ENCODE results near the gene CENPF. TPM values are rescaled to one million over a fixed set of nuclear protein-coding genes. Genes with fewer than 3 reads are reported as not detected.

CENPF gene
- total RNA-seq, 1 donor from 2014 or later = 1.5 TPM

DNA sequence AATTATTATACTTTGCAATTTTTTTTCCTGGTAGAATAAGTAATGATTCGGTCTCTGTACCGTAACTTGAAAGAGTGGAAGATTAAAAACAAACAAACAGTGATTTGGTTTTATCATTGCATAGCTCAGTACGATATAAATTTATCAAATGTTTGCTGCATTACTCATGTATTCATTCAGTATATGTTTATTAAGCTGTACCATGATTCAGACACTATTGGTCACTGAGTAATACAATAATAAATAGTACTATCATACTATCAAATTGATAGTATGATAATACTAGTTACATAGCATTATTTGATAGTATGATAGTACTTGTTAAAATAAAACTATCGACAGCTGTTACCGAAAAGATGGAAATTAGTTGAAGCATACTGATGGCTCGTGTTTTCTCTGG is 12.1 kb downstream of the CENPF start:
- Histone ChIP-seq H3K4me3 (no peak overlapping the region), H3K27me3 (no peaks in the 10 kb centered on the region), H3K9me3 (no peaks in the 10 kb centered on the region), H3K36me3 (no peaks in the 10 kb centered on the region), H3K27ac (no peak overlapping the region), H3K4me1 (no peaks in the 10 kb centered on the region)
- TF ChIP-seq, protein P1, sequence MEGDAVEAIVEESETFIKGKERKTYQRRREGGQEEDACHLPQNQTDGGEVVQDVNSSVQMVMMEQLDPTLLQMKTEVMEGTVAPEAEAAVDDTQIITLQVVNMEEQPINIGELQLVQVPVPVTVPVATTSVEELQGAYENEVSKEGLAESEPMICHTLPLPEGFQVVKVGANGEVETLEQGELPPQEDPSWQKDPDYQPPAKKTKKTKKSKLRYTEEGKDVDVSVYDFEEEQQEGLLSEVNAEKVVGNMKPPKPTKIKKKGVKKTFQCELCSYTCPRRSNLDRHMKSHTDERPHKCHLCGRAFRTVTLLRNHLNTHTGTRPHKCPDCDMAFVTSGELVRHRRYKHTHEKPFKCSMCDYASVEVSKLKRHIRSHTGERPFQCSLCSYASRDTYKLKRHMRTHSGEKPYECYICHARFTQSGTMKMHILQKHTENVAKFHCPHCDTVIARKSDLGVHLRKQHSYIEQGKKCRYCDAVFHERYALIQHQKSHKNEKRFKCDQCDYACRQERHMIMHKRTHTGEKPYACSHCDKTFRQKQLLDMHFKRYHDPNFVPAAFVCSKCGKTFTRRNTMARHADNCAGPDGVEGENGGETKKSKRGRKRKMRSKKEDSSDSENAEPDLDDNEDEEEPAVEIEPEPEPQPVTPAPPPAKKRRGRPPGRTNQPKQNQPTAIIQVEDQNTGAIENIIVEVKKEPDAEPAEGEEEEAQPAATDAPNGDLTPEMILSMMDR (IDR thresholded peaks at IDR 0.05) = no peak
- ATAC-seq = no peak
- intact Hi-C loops (cut with DNase I) = no loop called here
- DNase-seq = no peak

DNA sequence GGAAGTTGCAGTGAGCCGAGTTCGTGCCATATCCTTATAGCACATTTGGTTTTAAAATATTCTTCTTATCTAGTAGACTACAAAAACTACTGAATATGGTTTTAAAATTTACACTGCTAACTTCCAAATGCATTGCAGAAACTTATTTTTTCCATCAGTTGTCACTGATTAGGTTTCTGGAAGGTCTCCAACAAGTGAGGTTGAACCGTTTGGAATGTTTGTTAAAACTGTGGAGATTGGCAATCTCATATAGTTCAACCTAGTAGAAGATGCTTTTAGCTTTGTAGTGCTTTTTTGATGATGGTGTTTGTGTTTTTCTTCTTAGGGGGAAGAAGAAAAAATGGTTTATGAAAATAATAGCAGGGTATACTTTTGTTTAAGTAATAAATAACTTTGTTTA is 12.9 kb downstream of the CENPF start:
- TF ChIP-seq, protein P1 (IDR thresholded peaks at IDR 0.05) = no peak
- DNase-seq = no peak

DNA sequence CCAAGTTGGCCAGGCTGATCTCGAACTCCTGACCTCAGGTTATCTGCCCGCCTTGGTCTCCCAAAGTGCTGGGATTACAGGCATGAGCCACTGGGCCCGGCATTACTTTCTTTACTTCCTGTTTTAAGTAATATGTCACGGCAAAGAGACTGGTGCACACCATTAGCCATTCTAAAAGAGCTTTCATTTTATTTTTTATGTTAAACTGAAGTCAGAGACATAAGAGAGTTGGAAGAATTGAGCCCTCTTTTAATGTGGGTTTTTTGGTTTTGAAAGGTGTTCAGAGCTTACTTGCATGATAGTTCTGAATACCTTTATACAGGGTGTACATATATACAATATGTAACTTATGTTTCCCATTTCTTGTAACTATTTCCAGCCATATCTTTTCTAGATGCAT is 14.3 kb downstream of the CENPF start:
- no peaks in the 10 kb centered on the region for H3K9me3 ChIP-seq
- intact Hi-C loops (cut with DNase I) = no loop called here
- no peaks in the 10 kb centered on the region for H3K4me1 ChIP-seq
- DNase-seq (no peak), ATAC-seq (no peak)
- no peak overlapping the region for H3K4me3 ChIP-seq
- no peaks in the 10 kb centered on the region for H3K27me3 ChIP-seq
- TF ChIP-seq, protein P1 (IDR thresholded peaks at IDR 0.05) = no peak
- no peak overlapping the region for H3K27ac ChIP-seq
- H3K36me3 ChIP-seq = no peaks in the 10 kb centered on the region

More for the DNA sequence above, 12.9 kb downstream of the CENPF start:
- H3K4me3 ChIP-seq = no peak overlapping the region
- H3K27ac ChIP-seq = no peak overlapping the region
- no peak for ATAC-seq
- intact Hi-C loops (cut with DNase I) = no loop called here
- H3K9me3 ChIP-seq = no peaks in the 10 kb centered on the region
- no peaks in the 10 kb centered on the region for H3K4me1 ChIP-seq
- H3K36me3 ChIP-seq = no peaks in the 10 kb centered on the region
- no peaks in the 10 kb centered on the region for H3K27me3 ChIP-seq

DNA sequence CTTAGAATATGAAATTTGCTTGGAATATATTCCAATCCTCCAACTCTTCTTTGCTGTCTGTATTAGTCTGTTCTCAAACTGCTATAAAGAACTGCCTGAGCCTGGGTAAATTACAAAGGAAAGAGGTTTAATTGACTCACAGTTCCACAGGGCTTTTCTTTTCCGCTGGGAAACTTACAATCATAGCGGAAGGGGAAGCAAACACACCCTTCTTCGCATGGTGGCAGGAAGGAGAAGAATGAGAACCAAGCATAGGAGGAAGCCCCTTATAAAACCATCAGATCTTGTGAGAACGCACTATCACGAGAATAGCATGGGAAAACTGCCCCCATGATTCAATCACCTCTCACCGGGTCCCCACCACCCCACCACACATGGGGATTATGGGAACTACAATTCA is 14.8 kb downstream of the CENPF start:
- H3K27ac ChIP-seq = no peak overlapping the region
- intact Hi-C loops (cut with DNase I) = no loop called here
- H3K4me3 ChIP-seq = no peak overlapping the region
- no peaks in the 10 kb centered on the region for H3K27me3 ChIP-seq
- H3K9me3 ChIP-seq = no peaks in the 10 kb centered on the region
- TF ChIP-seq, protein P1 (IDR thresholded peaks at IDR 0.05) = no peak
- ATAC-seq = no peak
- no peak for DNase-seq
- H3K4me1 ChIP-seq = no peaks in the 10 kb centered on the region
- H3K36me3 ChIP-seq = no peaks in the 10 kb centered on the region

DNA sequence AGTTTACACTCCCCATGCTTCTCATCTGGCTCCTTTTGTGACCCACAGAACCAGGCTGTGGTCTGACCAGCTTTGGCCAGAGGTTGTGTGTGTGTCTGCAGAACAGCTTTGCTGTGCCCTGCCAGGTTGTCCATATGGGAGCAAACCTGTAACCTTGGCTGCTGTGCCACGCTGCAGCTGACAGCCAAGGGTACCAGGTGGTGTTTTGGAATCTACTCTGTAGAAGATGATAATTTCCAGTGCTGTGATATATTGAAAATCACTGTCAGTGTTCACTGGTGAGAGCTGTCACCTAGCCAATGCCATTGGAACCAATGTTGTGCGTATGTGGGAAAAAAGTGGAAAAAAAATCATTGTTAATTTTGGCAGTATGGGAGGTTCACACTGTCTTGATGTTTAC is 18.2 kb downstream of the CENPF start:
- no peaks in the 10 kb centered on the region for H3K27me3 ChIP-seq
- H3K36me3 ChIP-seq = no peaks in the 10 kb centered on the region
- intact Hi-C loops (cut with DNase I) = no loop called here
- no peaks in the 10 kb centered on the region for H3K9me3 ChIP-seq
- H3K4me3 ChIP-seq = no peak overlapping the region
- TF ChIP-seq, protein P1 (IDR thresholded peaks at IDR 0.05) = no peak
- no peak for ATAC-seq
- no peak for DNase-seq
- H3K4me1 ChIP-seq = no peaks in the 10 kb centered on the region
- no peak overlapping the region for H3K27ac ChIP-seq

DNA sequence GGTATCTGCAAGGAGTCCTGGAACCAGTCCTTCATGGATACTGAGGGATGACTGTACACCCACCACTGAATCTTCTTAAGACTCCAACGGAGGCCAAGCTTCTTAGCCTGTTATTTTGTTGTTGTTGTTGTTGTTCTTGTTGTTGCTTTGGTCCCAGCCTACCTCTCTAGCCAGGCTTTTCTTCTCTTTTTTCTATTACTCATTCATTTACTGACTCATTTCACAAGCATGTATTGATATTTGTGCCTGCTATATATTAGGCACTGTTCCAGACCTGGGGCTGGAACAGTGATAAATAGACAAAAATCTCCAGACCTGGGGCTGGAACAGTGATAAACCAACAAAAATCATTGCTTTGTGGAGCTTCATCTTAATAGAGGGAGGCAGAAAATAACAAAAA is 20.4 kb downstream of the CENPF start:
- Histone ChIP-seq H3K27me3 (no peaks in the 10 kb centered on the region), H3K4me1 (no peaks in the 10 kb centered on the region), H3K9me3 (no peaks in the 10 kb centered on the region), H3K36me3 (no peaks in the 10 kb centered on the region), H3K4me3 (no peak overlapping the region), H3K27ac (no peak overlapping the region)
- no peak for DNase-seq
- no peak for ATAC-seq
- intact Hi-C loops (cut with DNase I) = no loop called here
- TF ChIP-seq, protein P1 (IDR thresholded peaks at IDR 0.05) = no peak
